K562 (cell line): Measurements from ENCODE around the gene MAGI1. TPM values are rescaled to one million over a fixed set of nuclear protein-coding genes. Genes with fewer than 3 reads are reported as not detected.

Experiments
- ATAC-seq: fragments of 200-7000 bp; cut with Tn5 transposase; 3 replicates; pipeline ENCODE4 v1.9.1; 2020; ENCODE audit warnings: moderate library complexity
- BruUV-seq: library from RNA; stranded (reverse); fragments of 400-500 nt; replicated peaks from 2 replicates; lab custom pipeline; 2021; lab: Mats Ljungman, UMichigan
- CTCF ChIA-PET: fragments of 300-600 bp; formaldehyde crosslinking; extraction: SDS; loops from one replicate; lab custom pipeline; 2021; ENCODE audit warnings: low intra/inter-chr PET ratio; lab: Yijun Ruan, JAX
- POLR2A ChIA-PET: fragments of 300-600, 350-650 bp; sonication (Branson Sonifier 250); formaldehyde crosslinking; extraction: SDS; loops from one replicate; lab custom pipeline; 2021; ENCODE audit warnings: antibody characterized with exemption, inconsistent platforms; lab: Yijun Ruan, JAX
- DNase-seq, 4 experiments: peaks; one replicate each; pipeline versions ENCODE4 v3.0.0 to v3.0.0-alpha.2; 2011 to 2018; ENCODE audit warnings: low spot score in 3 of 4, mixed read lengths in 3 of 4; ENCODE audit errors: extremely low read depth in 1 of 4
- FAIRE-seq: peaks from 2 replicates; lab custom pipeline; 2011; peaks lifted over from hg19 to GRCh38; lab: Jason Lieb, UNC
- H2AFZ ChIP-seq: 2 replicates; pipeline ENCODE4 v1.6.0; 2011; ENCODE audit warnings: low read depth, low read length, control low read depth, inconsistent platforms
- H3K27ac ChIP-seq: fragments of 200-600 bp; 3 replicates; pipeline ENCODE4 v1.8.0; 2011; ENCODE audit warnings: low read depth, mild to moderate bottlenecking, control low read depth, inconsistent platforms, low read length, moderate library complexity, mixed read lengths; ENCODE audit errors: extremely low read depth
- H3K27me3 ChIP-seq, 2 experiments: fragments of 300-600 bp in 1 of 2; 2 replicates in 1 of 2; 3 replicates in 1 of 2; pipeline versions ENCODE4 v1.6.0 to v1.8.0; 2011; ENCODE audit warnings: inconsistent platforms in 2 of 2, low read length in 2 of 2, mild to moderate bottlenecking in 1 of 2, mixed read lengths in 1 of 2, moderate library complexity in 1 of 2; ENCODE audit not compliant: control insufficient read depth in 2 of 2, insufficient read depth in 2 of 2
- H3K36me3 ChIP-seq: fragments of 300-600 bp; 3 replicates; pipeline ENCODE4 v1.8.0; 2011; ENCODE audit warnings: mild to moderate bottlenecking, low read length, inconsistent platforms; ENCODE audit not compliant: control insufficient read depth, insufficient read depth
- H3K4me1 ChIP-seq, 2 experiments: fragments of 200-600 bp in 1 of 2; replicated peaks in 1 of 2; 2 replicates in 1 of 2; 3 replicates in 1 of 2; pipeline versions ENCODE4 v1.5.1 to v1.8.0; 2011; ENCODE audit warnings: inconsistent platforms in 2 of 2, low read length in 2 of 2, mild to moderate bottlenecking in 1 of 2, mixed read lengths in 1 of 2, moderate library complexity in 1 of 2; ENCODE audit not compliant: control insufficient read depth in 2 of 2, insufficient read depth in 2 of 2
- H3K4me2 ChIP-seq: 2 replicates; pipeline ENCODE4 v1.6.1; 2011; ENCODE audit warnings: low read length, control low read depth, inconsistent platforms, mixed read lengths; ENCODE audit not compliant: insufficient read depth
- H3K4me3 ChIP-seq: fragments of 200-600 bp; sonication (generic), shearing (Covaris generic); 2 replicates; pipeline ENCODE4 v1.5.1; 2016; ENCODE audit warnings: control low read depth, inconsistent platforms
- H3K79me2 ChIP-seq: fragments of 200-600 bp; 3 replicates; pipeline ENCODE4 v1.8.0; 2011; ENCODE audit warnings: low read length, inconsistent platforms; ENCODE audit not compliant: control insufficient read depth, insufficient read depth
- H3K9ac ChIP-seq, 2 experiments: 2 replicates each; pipeline versions ENCODE4 v1.6.0 to v1.6.1; 2011; ENCODE audit warnings: low read depth in 2 of 2, low read length in 2 of 2, control low read depth in 1 of 2, inconsistent platforms in 1 of 2, mild to moderate bottlenecking in 1 of 2, mixed read lengths in 1 of 2; ENCODE audit not compliant: insufficient read depth in 1 of 2
- H3K9me1 ChIP-seq: one replicate; pipeline ENCODE4 v1.6.0; 2011; ENCODE audit warnings: inconsistent platforms, mild to moderate bottlenecking, low read length, moderate library complexity; ENCODE audit not compliant: control insufficient read depth, insufficient read depth
- H3K9me3 ChIP-seq: replicated peaks from 2 replicates; pipeline ENCODE4 v1.5.1; 2011; ENCODE audit warnings: low read depth, low read length, inconsistent platforms; ENCODE audit not compliant: control insufficient read depth, insufficient read depth
- H4K20me1 ChIP-seq: replicated peaks from 2 replicates; pipeline ENCODE4 v1.6.1; 2011; ENCODE audit warnings: low read length, inconsistent platforms, mixed read lengths; ENCODE audit not compliant: control insufficient read depth, insufficient read depth
- C11orf30 ChIP-seq: fragments of 450-650 bp; IDR thresholded peaks from 2 replicates; pipeline ENCODE4 v1.6.1; 2016; ENCODE audit warnings: low read depth, mild to moderate bottlenecking
- CCNT2 ChIP-seq: IDR thresholded peaks from 2 replicates; pipeline ENCODE4 v1.6.1; 2011; ENCODE audit warnings: borderline replicate concordance, low read depth, mild to moderate bottlenecking, moderate library complexity, mixed read lengths, low read length; ENCODE audit not compliant: insufficient read length; ENCODE audit errors: extremely low read depth
- PHTF2 ChIP-seq: fragments of 250-450 bp; sonication (Bioruptor Pico); IDR thresholded peaks from 2 replicates; pipeline ENCODE4 v1.5.0; 2021; ENCODE audit warnings: mild to moderate bottlenecking
- RAD21 ChIP-seq, 2 experiments: fragments of 250-450 bp in 1 of 2; fragments of 450-650 bp in 1 of 2; sonication (Bioruptor Pico) in 1 of 2; formaldehyde crosslinking in 1 of 2; IDR thresholded peaks in 1 of 2; conservative IDR thresholded peaks in 1 of 2; 2 replicates each; pipeline versions ENCODE4 v1.4.0 to v1.8.0; 2020 to 2022; ENCODE audit warnings: mild to moderate bottlenecking in 2 of 2, moderate library complexity in 1 of 2
- SREBF2 ChIP-seq: sonication (generic); formaldehyde crosslinking; IDR thresholded peaks from 2 replicates; pipeline ENCODE4 v1.4.0; 2020; ENCODE audit warnings: mild to moderate bottlenecking, missing genetic modification reagents
- ZNF175 ChIP-seq: fragments of 200-800 bp; sonication (Bioruptor generic); IDR thresholded peaks from 2 replicates; pipeline ENCODE4 v1.6.1; 2016; ENCODE audit warnings: low read depth, mild to moderate bottlenecking, missing genetic modification characterization, missing compliant biosample characterization
- ZNF232 ChIP-seq: sonication (generic); formaldehyde crosslinking; IDR thresholded peaks from 2 replicates; pipeline ENCODE4 v1.8.0; 2022; ENCODE audit warnings: mild to moderate bottlenecking, missing genetic modification reagents
- whole genome bisulfite sequencing: fragments of 100-300 bp; shearing (Covaris generic); methylation state at CpG from one replicate; pipeline ENCODE4 v1.1.6; 2016; ENCODE audit warnings: low coverage, mixed read lengths; ENCODE audit not compliant: insufficient coverage; ENCODE audit errors: missing lambda C conversion rate; 5-methylcytosine and 5-hydroxymethylcytosine counted together
- in situ Hi-C: fragments of 300-500 bp; cut with MboI; formaldehyde crosslinking; loops from 4 replicates; pipeline ENCODE4 v1.15.0; 2018; ENCODE audit warnings: inconsistent platforms, mixed read lengths
- intact Hi-C: fragments of 100-400 bp; cut with micrococcal nuclease; formaldehyde crosslinking; loops from 2 replicates; pipeline ENCODE4 v1.14.2; 2022
- polyA plus RNA-seq, 8 experiments: library from polyadenylated mRNA; depleted of rRNA in 4 of 8; stranded (reverse) in 5 of 8; unstranded in 3 of 8; fragments of >200 nt; fragmentation: Nextera tagmentation in 2 of 8; fragmentation: Illumina TruSeq in 1 of 8; extraction: Ambion mirVana in 2 of 8; extraction: Trizol in 1 of 8; gene quantifications; 2 replicates each; pipeline versions ENCODE4 v1.2.1 to v1.2.3, GENCODE V29; 2011 to 2014; ENCODE audit warnings: inconsistent platforms in 1 of 8, missing spikeins in 1 of 8
- total RNA-seq, 7 experiments: library from RNA; depleted of rRNA in 6 of 7; stranded (reverse); fragments of >200 nt in 6 of 7; fragmentation: Illumina TruSeq in 2 of 7; extraction: Trizol in 2 of 7; gene quantifications; 2 replicates each; pipeline versions ENCODE4 v1.2.1 to v1.2.3, GENCODE V29; 2011 to 2021; ENCODE audit warnings: low replicate concordance in 1 of 7
- TF ChIP-seq, protein P1 (sequence below): sonication (generic); formaldehyde crosslinking; IDR thresholded peaks from 2 replicates; pipeline ENCODE4 v1.8.0; 2023; ENCODE audit warnings: mild to moderate bottlenecking, missing genetic modification reagents
- TF ChIP-seq, protein P2 (sequence below): fragments of 450-650 bp; formaldehyde crosslinking; IDR thresholded peaks from 2 replicates; pipeline ENCODE4 v1.4.0; 2020; ENCODE audit warnings: mild to moderate bottlenecking, mixed read lengths
- TF ChIP-seq, protein P3 (sequence below): sonication (generic); formaldehyde crosslinking; IDR thresholded peaks from 2 replicates; pipeline ENCODE4 v1.8.0; 2022; ENCODE audit warnings: mild to moderate bottlenecking, missing genetic modification reagents

The MAGI1 gene
- total and polyA plus RNA-seq, 9 of the 15 experiments (the other 6 are each of a cell fraction or from before 2014, with no cell fraction given) = 7.8 to 59.4 (median 43.2) TPM

DNA sequence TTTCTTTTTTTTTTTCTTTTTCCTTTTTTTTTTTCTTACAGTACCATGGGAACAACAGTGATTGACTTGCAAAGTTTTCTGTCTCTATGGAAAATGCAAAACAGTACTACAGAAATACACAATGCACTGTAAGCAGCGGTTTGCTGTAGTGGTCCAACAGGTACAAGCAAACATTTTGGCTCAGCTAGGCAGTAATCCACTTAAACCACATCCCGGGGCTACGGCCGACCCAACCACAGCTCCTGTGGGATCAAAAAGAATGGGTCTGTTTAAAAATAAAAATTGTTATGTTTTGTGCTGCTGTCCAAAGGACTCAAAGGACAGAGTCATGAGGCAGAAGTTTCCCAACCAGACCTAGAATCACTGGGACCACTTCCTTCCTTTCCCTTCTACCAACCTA lies 683.8 kb downstream of the MAGI1 start:
- Histone ChIP-seq H3K9me1 (no peaks in the 10 kb centered on the region), H3K9ac (no peak overlapping the region), H3K36me3 (peaks cover 23% of the 10 kb centered on the region; the same call in 2 of the 3 replicates), H3K9me3 (no peaks in the 10 kb centered on the region), H3K4me2 (no peak overlapping the region), H3K27ac (no peak overlapping the region), H4K20me1 (no peaks in the 10 kb centered on the region), H3K79me2 (no peaks in the 10 kb centered on the region), H3K27me3 (no peaks in the 10 kb centered on the region), H3K4me3 (no peak overlapping the region), H3K4me1 (no peaks in the 10 kb centered on the region; a peak in 1 of 5 replicates), H2AFZ (no peak overlapping the region)
- no TSS peak for BruUV-seq
- TF ChIP-seq, protein P1, sequence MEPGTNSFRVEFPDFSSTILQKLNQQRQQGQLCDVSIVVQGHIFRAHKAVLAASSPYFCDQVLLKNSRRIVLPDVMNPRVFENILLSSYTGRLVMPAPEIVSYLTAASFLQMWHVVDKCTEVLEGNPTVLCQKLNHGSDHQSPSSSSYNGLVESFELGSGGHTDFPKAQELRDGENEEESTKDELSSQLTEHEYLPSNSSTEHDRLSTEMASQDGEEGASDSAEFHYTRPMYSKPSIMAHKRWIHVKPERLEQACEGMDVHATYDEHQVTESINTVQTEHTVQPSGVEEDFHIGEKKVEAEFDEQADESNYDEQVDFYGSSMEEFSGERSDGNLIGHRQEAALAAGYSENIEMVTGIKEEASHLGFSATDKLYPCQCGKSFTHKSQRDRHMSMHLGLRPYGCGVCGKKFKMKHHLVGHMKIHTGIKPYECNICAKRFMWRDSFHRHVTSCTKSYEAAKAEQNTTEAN (CRISPR knock-in tag) = no peak
- TF ChIP-seq PHTF2 (no peak), CCNT2 (no peak), ZNF175 (no peak), RAD21 (CRISPR knock-in tag; conservative IDR thresholded peaks at IDR 0.05 in 1 of 2, IDR thresholded peaks at IDR 0.05 in 1 of 2) (no peak), ZNF232 (CRISPR knock-in tag) (no peak), C11orf30 (no peak), SREBF2 (no peak)
- TF ChIP-seq, protein P2, sequence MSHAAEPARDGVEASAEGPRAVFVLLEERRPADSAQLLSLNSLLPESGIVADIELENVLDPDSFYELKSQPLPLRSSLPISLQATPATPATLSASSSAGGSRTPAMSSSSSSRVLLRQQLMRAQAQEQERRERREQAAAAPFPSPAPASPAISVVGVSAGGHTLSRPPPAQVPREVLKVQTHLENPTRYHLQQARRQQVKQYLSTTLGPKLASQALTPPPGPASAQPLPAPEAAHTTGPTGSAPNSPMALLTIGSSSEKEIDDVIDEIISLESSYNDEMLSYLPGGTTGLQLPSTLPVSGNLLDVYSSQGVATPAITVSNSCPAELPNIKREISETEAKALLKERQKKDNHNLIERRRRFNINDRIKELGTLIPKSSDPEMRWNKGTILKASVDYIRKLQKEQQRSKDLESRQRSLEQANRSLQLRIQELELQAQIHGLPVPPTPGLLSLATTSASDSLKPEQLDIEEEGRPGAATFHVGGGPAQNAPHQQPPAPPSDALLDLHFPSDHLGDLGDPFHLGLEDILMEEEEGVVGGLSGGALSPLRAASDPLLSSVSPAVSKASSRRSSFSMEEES (CRISPR knock-in tag) = no peak
- TF ChIP-seq, protein P3, sequence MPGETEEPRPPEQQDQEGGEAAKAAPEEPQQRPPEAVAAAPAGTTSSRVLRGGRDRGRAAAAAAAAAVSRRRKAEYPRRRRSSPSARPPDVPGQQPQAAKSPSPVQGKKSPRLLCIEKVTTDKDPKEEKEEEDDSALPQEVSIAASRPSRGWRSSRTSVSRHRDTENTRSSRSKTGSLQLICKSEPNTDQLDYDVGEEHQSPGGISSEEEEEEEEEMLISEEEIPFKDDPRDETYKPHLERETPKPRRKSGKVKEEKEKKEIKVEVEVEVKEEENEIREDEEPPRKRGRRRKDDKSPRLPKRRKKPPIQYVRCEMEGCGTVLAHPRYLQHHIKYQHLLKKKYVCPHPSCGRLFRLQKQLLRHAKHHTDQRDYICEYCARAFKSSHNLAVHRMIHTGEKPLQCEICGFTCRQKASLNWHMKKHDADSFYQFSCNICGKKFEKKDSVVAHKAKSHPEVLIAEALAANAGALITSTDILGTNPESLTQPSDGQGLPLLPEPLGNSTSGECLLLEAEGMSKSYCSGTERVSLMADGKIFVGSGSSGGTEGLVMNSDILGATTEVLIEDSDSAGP (CRISPR knock-in tag) = no peak
- POLR2A ChIA-PET = interaction anchor here (0.7 to 1.0 kb wide), 2 partner anchors 8 to 588 kb away, joined by 3 read pairs; no protein-coding TSS in a partner anchor
- FAIRE-seq = no peak
- in situ Hi-C loops (no loop called here), intact Hi-C loops (no loop called here)
- CTCF ChIA-PET = no interaction called here
- WGBS = 64% methylated on average over 4 of the region's 4 CpGs
- no peak for DNase-seq
- no peak for ATAC-seq
